GM03348 (cell line): ENCODE results near the gene MGA.

Source experiments
- DNase-seq: peaks from one replicate; pipeline ENCODE4 v3.0.0; 2012; ENCODE audit warnings: low spot score

MGA gene

DNA sequence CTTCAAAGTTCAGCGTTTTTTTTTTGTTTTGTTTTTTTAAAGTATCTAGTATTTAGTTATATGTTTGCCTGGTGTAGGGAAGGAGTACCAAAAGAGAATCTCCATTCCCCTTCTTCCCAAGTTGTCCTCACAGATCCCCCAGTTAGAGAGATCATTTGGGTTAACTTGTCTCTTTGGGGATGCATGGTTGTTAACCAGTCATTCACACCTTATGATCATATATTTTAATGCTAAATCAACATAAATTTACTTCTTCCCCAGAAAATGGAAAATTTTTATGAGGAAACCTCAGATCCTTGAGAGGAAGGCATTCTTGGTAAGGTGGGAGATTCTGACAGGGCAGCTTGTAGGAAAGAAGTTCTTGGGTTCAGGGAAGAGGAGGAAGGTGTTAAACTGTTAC, 1.5 kb upstream of the MGA start:
- DNase-seq = no peak

DNA sequence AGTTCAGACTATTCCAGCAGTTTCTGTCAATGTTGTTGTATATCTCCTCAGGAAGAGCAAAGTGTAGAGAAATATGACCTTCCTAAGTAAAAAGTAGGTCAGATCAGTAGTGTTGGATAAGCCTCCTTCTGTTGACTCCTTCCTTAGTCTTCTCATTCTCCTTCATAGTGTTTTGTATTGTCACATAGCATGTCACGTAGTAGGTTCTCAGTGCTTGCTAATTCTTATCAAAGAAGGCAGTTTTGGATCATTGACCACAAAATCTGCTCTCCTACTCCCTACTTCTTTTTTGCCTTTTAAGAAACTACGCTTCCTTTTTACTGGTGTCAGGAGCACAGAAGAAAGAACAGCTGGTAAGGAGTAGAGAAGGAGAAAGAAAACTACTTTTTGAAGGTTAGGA, 1.0 kb upstream of the MGA start:
- DNase-seq = no peak

DNA sequence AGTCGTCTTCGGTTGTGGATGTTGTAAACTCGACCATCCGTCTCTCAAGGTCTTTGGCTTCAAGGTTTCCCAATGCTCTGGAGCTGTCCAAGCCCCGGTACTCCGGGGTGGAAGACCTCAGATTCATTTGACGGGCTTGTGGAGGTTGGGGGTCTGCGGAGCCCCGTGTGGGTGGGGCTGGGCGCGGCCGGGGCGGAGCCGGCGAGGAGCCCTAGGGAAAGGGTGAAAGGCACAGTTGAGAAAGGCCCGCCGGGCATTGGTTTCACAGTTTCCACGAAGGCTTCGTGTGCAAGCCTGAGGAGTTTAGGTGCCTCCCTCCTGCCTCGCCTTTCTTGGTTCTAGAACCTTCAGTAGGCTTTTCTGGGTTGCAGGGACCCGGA, 360 bp upstream of the MGA start:
- no peak for DNase-seq

DNA sequence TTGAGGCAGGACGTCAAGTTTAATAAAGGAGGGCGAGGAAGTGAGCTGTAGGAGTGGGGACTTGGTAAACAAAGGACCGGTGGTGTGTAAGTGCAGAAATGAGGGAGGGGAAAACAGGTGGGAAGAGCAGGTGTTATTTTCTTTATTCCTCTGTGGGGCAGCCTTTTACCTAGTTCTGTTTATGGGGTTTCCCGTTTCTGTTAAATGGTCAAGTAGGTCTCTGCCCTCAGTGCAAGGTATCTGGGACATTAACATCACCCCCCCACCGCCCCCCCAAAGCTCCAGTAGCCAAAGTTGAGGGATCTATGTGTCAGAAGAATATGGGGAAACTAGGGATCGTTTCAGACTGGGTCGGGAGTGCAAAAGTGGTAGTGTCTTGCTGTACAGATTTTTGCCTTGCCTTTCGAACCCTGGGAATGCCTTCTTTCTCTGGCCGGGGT, 893 bp downstream of the MGA start:
- no peak for DNase-seq

DNA sequence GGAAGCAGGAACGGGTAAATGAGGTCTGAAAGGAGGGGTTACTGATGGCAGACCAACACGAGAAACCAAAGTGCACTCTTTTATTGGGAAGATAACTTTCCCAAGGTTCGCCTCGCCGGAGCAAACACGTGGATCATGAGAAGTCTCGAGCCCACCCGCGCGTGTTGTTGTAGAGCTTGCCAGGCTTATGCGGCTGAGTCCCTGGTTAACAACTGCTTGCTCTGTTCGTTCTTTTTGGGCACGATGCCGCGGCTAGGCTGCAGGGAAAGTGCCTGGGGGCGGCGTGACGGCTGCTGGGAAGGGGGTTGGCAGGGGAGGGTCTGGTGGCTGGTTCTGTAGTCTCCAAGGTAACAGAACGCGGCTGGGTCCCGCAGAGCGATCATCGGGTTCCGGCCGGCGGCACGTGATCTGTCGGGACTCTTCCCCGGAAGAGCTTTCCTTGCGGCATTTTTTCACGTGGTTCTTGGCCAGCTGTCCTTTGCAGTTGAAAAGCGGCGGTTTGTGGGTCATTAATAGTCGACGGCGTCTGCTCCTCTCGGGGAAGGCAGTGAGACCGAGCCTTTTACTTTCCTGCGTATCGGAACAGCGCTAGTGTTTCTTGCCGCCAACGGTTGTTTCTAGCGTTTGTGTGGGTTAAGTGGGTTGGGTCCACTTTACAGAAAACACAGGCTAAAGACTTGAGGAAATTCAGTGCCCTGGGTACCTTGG, 1.5 kb downstream of the MGA start:
- peak; percentile 84 for DNase-seq

DNA sequence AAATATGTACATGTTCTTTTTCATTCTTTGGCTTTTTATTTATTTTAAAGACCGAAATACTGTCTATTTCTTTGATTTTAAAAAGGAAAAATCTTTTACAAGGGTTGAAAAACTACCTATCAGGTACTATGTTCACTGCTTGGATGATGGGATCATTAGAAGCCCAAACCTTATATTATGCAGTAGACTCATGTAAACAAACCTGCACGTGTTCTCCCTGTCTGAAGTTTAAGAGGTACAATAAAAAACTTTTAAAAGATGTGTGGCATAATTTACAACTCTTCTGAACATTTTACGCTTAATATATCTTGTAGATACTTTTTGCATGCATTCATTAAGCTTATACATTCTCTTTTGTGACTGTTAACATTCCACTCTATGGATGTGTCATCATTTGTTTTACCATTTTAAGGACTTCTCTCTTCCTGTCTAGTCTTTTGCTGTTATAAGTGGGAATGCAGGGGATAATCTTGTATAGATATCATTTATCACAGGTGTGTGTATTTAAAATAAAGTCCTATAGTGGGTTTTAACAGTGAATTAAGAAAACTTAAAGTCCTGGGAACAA, 6.2 kb downstream of the MGA start:
- DNase-seq = no peak

DNA sequence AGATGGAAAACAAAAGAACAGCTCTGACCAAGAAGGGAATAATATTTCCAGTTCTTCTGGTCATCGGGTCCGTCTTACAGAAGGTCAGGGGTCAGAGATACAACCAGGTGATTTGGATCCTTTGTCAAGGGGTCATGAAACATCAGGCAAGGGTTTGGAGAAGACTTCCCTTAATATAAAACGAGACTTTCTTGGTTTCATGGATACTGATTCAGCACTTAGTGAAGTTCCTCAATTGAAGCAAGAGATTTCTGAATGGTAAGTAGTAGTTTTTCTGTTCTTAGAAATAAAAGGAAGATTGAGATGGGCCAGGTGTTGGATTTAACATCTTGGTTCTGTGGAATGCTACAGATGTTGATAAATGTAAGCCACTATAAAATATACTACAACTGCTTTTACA, 9.5 kb downstream of the MGA start:
- no peak for DNase-seq

DNA sequence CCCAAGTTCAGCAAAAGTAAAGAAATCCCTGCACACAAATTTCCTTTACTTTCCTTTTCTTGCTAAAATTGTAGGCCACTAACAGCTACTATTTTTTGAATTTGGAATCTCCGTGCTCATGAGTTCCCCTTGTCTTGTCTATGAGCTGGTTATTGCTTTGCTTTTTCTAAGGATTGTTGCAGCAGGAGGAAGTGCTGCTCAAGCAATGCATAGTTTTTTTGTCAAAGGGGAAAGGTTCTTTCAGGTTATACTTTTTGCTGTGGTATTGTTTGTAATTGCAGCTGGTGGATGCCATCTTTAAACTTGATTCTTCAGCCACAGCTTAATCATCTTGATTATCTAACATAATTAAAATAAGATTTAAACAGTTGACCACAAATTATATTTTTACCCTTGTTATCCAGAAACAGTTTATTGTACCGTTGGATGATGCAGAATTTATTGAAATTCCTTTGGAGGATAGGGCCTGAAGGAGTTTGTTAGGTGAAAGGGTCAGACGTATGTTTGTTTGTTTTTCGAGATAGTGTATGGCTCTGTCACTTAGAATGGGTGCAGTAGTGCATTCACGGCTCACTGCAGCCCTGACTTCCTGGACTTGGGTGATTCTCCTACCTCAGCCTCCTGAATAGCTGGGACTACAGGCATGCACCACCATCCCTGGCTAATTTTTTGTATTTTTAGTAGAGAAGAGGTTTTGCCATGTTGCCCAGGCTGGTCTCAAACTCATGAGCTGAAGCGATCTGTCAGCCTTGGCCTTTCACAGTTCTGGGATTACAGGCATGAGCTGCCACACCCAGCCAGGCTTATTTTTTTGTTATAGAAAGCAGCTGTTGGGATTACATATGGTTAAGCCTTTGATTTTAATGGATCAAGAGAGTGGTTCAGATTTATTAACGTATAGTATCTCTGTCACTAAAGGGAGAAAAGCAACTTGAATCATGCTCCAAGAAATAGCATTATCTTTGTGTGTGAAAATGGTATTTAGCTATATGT, 11.7 kb downstream of the MGA start:
- DNase-seq = no peak

DNA sequence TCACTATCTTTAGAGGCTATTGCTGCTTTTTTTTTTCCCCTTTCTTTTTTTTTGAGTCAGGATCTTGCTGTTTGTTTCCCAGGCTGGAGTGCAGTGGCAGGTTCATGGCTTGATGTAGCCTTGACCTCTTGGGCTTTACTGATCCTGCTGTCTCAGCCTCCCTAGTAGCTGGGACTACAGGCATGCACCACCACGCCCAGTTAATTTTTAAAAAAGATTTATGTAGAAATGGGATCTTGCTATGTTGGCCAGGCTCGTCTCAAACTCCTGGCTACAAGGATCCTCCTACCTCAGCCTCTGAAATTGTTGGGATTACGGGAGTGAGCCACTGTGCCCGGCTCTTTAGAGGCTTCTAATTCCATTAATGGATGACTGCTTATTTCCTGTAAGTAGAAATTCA, 15.1 kb downstream of the MGA start:
- no peak for DNase-seq

DNA sequence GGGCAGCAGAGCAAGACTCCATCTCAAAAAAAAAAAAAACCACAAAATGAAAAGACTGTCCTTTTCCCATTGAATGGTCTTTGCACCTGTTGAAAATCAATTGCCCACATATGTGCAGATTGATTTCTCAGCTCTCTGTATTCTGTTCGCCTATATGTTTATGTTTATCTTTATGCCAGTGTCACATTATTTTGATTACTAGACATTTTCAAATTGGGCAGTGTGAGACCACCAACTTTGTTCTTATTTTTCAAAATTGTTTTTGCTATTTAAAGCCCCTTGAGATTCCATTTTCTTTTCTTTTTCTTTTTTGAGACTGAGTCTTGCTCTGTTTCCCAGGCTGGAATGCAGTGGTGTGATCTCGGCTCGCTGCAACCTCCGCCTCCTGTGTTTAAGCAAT, 18.5 kb downstream of the MGA start:
- DNase-seq = no peak

DNA sequence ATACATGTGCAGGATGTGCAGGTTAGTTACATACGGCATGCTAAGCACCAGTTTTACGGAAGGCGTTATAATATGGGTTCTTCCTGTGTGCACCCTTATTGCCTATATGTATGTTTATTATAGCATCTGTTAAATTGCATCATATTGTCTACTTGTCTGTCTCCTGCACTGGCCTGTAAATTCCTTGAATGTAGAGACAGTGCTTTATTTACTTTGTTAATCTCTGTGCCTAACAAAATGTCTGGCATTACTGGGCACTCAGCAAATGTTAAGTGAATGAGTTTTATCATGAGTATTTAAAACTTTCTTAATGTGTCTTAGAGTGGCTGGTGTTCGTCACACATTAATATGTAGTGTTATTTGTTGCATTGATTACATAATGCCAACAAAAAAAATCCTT, 23.8 kb downstream of the MGA start:
- DNase-seq = no peak

DNA sequence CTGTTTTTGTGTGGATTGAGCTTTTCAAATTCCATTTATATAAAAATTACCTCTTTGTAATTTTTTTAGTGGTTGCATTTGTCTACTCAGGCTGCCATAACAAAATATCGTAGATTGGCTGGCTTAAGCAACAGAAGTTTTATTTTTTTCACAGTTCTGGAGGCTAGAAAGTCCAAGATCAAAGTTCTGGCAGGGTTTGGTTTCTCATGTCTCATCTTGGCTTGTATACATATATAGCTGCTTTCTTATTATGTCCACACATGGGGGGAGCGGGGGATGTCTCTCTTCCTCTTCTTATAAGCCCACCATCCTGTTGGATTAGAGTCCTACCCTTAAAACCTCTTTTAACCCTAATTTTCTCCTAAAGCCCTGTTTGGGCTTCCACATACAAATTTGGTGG, 28.5 kb downstream of the MGA start:
- DNase-seq = no peak

DNA sequence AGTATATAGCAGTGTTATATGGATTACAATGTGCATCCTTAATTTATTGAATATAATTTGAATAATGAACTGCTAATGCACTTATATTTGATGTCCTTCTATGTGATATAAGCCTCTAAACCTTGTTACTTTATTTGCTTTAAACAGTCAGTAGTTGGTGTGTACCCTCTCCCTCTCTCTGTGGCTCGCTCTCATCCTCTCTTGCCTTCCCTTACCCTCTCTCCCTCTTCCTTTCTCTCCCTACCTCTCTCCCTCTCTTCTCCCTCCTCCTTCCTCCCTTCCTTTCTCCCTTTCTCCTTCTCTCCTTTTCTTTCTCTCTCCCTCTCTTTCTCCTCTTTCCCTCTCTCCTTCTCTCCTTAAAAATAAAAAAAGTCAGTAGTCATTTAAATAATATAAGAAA, 28.9 kb downstream of the MGA start:
- no peak for DNase-seq

DNA sequence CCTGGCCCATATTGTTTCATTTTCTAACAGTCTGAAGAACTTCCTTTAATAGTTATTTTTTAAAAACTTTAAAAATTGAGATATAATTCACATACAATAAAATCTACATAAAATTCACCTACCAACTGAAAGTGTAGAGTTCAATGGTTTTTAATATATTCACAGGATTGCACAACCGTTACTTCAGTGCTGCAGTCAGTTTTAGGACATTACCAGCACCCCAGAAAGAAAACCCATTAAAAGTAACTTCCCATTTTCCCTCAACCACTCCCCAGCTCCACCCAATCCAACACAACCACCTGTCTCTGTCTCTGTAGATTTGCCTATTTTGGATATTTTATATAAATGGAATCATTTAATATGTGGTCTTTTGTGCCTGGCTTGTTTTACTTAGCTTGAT, 29.6 kb downstream of the MGA start:
- DNase-seq = no peak

DNA sequence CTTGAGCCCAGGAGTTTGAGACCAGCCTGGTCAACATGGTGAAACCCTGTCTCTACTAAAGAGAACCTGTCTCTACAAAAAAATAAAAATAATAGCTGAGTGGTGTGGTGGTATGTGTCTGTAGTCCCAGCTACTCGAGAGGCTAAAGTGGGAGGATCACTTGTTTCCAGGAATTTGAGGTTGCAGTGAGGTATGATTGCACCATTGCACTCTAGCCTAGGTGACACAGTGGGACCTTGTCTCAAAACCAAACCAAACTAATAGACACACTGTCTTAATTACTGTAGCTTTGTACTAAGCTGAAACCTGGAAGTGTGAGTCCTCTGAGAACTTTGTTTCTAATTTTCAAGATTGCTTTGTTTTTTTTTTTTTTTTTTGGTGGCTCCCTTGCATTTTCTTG, 30.4 kb downstream of the MGA start:
- DNase-seq = no peak

DNA sequence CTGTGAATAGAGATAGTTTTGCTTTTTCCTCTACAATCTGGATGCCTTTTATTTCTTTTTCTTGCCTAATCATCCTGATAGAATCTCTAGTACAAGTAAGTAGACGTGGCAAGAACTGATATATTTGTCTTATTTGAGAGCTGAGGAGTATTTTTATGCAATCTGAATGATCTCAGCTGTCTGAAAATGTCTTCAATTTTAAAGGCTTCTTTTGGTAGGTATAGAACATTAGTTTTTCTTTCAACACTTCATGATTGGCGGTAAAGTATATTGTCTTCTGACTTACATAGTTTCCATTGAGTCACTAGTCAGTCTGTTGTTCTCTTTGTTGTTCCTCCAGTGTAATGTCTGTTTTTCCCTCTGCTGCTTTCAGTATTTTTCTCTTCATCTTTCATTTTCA, 31.3 kb downstream of the MGA start:
- DNase-seq = no peak

DNA sequence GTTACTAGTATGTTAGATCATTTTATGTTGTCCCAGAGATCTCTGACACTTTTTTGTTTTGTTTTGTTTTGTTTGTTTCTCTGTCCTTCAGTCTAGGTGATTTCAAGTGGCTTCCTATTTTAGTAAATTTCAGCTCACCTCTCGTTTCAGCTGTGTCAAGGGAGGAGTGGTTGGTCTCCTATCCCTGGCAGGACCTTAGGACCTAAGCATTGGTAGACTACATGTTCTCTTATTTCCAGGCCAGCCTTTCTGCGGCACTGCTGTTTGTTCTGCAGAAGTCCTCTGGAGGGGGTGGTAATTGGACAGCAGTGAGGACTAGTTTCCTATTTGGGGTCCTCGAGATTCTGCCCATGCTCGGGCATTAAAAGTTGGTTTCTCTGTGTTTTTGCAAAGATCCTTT, 31.8 kb downstream of the MGA start:
- DNase-seq = no peak

DNA sequence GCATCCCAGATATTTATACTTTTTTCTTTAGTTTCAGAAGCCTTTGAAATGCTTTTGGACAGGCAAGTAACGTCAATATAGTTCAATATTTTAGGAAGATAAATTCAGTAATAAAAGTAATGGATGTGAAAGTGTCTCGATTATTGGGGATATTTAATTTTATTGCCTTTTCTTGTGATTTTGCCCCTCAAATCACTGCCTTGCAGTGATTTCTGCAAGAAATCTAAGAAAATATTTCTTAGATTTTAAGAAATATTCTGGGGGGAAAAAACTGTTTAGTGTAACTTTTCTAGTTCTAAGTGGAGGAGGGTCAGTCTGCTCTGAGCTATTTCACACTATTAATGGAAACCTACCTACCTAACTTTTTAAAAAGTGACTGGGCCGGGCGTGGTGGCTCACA, 33.6 kb downstream of the MGA start:
- DNase-seq = no peak

DNA sequence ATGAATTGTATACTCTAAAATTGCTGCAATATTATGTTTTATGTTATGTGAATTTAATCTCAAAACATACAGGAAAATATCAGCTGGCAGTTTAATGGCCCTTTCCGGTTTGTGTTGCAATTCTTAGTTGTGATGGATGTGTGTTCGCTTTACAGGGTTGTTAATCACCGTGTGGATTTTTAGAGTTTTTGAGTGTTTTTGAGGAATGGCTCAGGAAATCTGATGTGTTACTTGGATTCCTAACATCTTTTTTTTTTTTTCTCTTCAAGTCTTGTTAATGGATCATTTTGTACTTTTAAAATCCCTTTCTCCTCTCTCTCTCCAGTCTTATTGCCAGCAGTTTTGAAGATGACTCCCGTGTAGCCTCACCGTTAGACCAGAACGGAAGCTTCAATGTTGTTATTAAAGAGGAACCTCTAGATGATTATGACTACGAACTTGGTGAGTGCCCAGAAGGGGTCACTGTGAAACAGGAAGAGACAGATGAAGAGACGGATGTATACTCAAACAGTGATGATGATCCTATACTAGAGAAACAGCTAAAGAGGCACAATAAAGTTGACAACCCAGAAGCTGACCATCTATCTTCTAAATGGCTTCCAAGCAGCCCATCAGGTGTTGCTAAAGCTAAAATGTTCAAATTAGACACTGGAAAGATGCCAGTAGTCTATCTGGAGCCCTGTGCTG, 35.7 kb downstream of the MGA start:
- DNase-seq = no peak

DNA sequence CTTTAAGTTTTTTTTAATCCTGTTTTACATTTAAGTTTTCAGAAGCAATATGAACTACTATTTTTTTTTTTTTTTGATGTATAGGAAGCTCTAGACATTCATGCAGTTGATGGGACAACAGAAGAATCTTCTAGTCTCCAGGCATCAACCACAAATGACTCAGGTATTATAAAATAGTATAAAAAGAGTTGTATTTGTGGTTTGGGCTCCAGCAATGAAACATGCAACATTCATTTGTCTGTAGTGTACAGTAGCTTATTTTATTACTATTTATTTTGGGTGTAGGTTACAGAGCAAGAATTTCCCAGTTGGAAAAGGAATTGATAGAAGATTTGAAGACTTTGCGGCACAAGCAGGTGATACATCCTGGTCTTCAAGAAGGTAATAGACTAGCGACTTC, 38.6 kb downstream of the MGA start:
- DNase-seq = peak; percentile 26

DNA sequence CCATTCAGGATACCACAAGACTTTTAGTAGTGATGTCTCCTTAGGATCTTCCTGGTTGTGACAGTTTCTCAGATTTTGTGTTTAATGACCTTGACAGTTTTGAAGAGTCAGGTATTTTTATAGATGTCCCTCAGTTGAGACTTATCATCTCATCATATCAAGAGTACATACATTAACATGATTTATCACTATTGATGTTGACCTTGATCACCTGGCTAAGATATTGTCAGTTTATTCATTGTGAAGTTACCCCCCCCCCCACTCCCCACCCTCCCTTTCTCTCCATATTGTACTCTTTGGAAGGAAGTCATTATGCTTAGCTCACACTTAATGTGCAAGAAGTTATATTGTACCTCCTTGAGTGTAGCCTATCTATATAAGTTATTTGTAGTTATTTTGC, 42.9 kb downstream of the MGA start:
- DNase-seq = no peak

DNA sequence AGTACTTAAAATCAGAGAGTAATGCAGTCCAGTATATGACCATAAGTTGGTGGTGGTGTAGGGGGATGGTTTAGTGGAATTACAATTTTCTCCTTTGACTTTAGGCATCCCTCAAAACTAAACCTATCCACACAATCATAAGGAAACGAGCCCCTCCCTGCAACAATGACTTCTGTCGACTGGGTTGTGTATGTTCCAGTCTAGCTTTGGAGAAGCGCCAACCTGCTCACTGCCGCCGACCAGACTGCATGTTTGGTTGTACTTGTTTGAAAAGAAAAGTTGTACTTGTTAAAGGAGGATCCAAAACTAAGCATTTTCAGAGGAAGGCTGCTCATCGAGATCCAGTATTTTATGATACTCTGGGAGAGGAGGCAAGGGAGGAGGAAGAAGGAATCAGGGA, 52.8 kb downstream of the MGA start:
- DNase-seq = no peak

DNA sequence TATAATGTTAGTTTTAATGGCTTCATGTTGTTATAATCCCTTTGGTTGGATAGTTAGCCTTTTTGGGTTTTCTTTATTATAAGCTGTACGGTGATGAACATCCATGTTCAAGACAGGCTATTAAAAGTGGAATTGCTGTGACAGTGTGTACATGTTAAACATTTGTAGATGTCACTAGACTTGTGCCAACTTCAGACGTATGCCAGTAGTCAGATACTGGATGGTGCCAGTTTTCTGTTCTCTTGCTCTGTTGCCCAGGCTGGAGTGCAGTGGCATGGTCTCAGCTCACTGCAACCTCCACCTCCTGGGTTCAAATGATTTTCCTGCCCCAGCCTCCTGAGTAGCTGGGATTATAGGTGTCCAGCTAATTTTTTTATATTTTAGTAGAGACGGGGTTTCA, 54.1 kb downstream of the MGA start:
- no peak for DNase-seq
